Heart left ventricle (tissue), 16 donors: ENCODE data around the gene SLC22A23. TPM values are rescaled to one million over a fixed set of nuclear protein-coding genes. Genes with fewer than 3 reads are reported as not detected.

Source experiments
- ATAC-seq, 4 donors: fragments of 200-7000 bp; cut with Tn5 transposase; one replicate each; pipeline ENCODE4 v1.9.1; 2020 to 2022; ENCODE audit warnings: moderate library complexity in 4 of 4, mild to moderate bottlenecking in 3 of 4, moderate number of reproducible peaks in 1 of 4
- DNase-seq, 5 donors: peaks; one replicate each; pipeline ENCODE4 v3.0.0-alpha.2; 2020
- H3K27ac ChIP-seq, 12 donors: fragments of 200-600 bp; sonication (generic) in 4 of 12; one replicate each; pipeline versions ENCODE4 v1.5.0 to v1.8.0; 2016 to 2022; ENCODE audit warnings: mild to moderate bottlenecking in 2 of 12
- H3K27me3 ChIP-seq, 9 donors: fragments of 200-600 bp; sonication (generic) in 2 of 9; one replicate each; pipeline versions ENCODE4 v1.5.1 to v1.8.0; 2016 to 2022; ENCODE audit warnings: mild to moderate bottlenecking in 3 of 9
- H3K36me3 ChIP-seq, 9 donors: fragments of 200-600 bp; sonication (generic) in 2 of 9; one replicate each; pipeline versions ENCODE4 v1.5.0 to v1.8.0; 2018 to 2022; ENCODE audit warnings: mild to moderate bottlenecking in 2 of 9
- H3K4me1 ChIP-seq, 12 donors: fragments of 200-600 bp; sonication (generic) in 4 of 12; one replicate each; pipeline versions ENCODE4 v1.5.0 to v1.8.0; 2016 to 2022; ENCODE audit warnings: mild to moderate bottlenecking in 3 of 12
- H3K4me3 ChIP-seq, 12 donors: fragments of 200-600 bp; sonication (generic) in 4 of 12; one replicate each; pipeline versions ENCODE4 v1.5.0 to v1.8.0; 2017 to 2022; ENCODE audit warnings: mild to moderate bottlenecking in 9 of 12, moderate library complexity in 4 of 12
- H3K9me3 ChIP-seq, 12 donors: fragments of 200-600 bp; sonication (generic) in 4 of 12; one replicate each; pipeline versions ENCODE4 v1.5.0 to v1.8.0; 2016 to 2022; ENCODE audit warnings: mild to moderate bottlenecking in 1 of 12
- CTCF ChIP-seq, 12 donors: fragments of 200-600 bp; sonication (generic) in 4 of 12; IDR thresholded peaks; one replicate each; pipeline versions ENCODE4 v1.5.0 to v1.8.0; 2018 to 2022; ENCODE audit warnings: antibody characterized with exemption in 12 of 12, mild to moderate bottlenecking in 5 of 12
- POLR2A ChIP-seq, 2 donors: fragments of 450-650 bp; IDR thresholded peaks; one replicate each; pipeline ENCODE4 v1.6.1; 2017; ENCODE audit warnings: antibody characterized with exemption in 2 of 2, mild to moderate bottlenecking in 2 of 2, moderate library complexity in 2 of 2
- WGBS, 4 donors: extraction: QIAGEN DNeasy Blood & Tissue Kit in 2 of 4; methylation state at CpG; one replicate each; pipeline versions ENCODE4 v1.1.5 to v1.1.7; 2013 to 2018; 5-methylcytosine and 5-hydroxymethylcytosine counted together
- intact Hi-C, 10 donors: fragments of 100-400 bp; cut with DNase I; formaldehyde crosslinking; loops; one replicate each; pipeline versions ENCODE4 v1.11.1 to v1.14.2; 2022
- polyA plus RNA-seq, 2 donors: library from polyadenylated mRNA; stranded (reverse); fragments of 200-250 nt; gene quantifications; one replicate each; pipeline ENCODE4 v1.2.3, GENCODE V29; 2013
- total RNA-seq, 9 donors: library from RNA; depleted of rRNA in 2 of 9; stranded (reverse); fragments of >200 nt in 2 of 9; fragmentation: NEBNext Ultra II Directional in 3 of 9; extraction: Animal tissue kit (Norgen Biotek cat#: 25700) in 3 of 9; gene quantifications; one replicate each; pipeline versions ENCODE4 v1.1.0 to v1.2.4, GENCODE V29; 2016 to 2023
- donor health status: ischemic (EF 13 %, LVEDD 7.1; RV severe dilation, severe dysfunction).
- donor health status: healthy with polysubstance abuse.
- donor health status: DM: no; HTN: yes; CAD: no.
- donor health status: DM: no; HTN: no; CAD: no.
- donor health status: ischemic (EF 25% LVEDD 6.9; RV normal size, moderate dysfunction).
- donor health status: ischemic (EF 25% LVEDD 5.7; RV mildly dilated, moderate dysfunction).
- donor health status: healthy.
- donor health status: DM: yes; HTN: yes; CAD: no.
- donor health status: ischemic (EF 35%, LVEDD 5.7; RV mildly dilated, moderate dysfunction).
- donor health status: nonischemic (EF 11% LVEDD 7.7; RV severe dilation, severe dysfunction).
- donor health status: DM: yes; HTN: yes; CAD: no.
- donor health status: PGD.
- donor health status: ischemic (EF 29% LVEDD 5.4; RV normal size, mild dysfunction).
- donor health status: nonischemic (EF 23%, LVEDD 6.1; RV moderate dilation, normal function).

The SLC22A23 gene
- total and polyA plus RNA-seq, 11 donors = 2.9 to 12.4 (median 5.2) TPM

GRCh38 chr6:3429211-3429610 is 27.6 kb downstream of the SLC22A23 start:
- H3K27ac ChIP-seq = no peak overlapping the region
- 91 to 95% (median 93%) methylated on average over 3 of the region's 3 CpGs for WGBS, 4 donors
- intact Hi-C loops = no loop called here

GRCh38 chr6:3428700-3429099 is 28.1 kb downstream of the SLC22A23 start:
- Histone ChIP-seq H3K27me3 (no peaks in the 10 kb centered on the region), H3K4me3 (no peak overlapping the region), H3K27ac (no peak overlapping the region), H3K4me1 (peaks cover 0 to 16% (median 7%) of the 10 kb centered on the region in 12 donors), H3K9me3 (no peaks in the 10 kb centered on the region), H3K36me3 (no peaks in the 10 kb centered on the region)
- ATAC-seq (no peak), DNase-seq (no peak)
- WGBS, 4 donors = 68 to 91% (median 76%) methylated on average over 3 of the region's 3 CpGs
- no peak for TF ChIP-seq POLR2A (IDR thresholded peaks at IDR 0.05)
- TF ChIP-seq CTCF (IDR thresholded peaks at IDR 0.05) = no peak
- intact Hi-C loops = no loop called here

More at GRCh38 chr6:3429211-3429610, 27.6 kb downstream of the SLC22A23 start:
- H3K4me3 ChIP-seq = no peak overlapping the region
- H3K27me3 ChIP-seq = no peaks in the 10 kb centered on the region
- no peak for ATAC-seq
- peaks cover 0 to 16% (median 7%) of the 10 kb centered on the region in 12 donors for H3K4me1 ChIP-seq
- no peaks in the 10 kb centered on the region for H3K9me3 ChIP-seq
- TF ChIP-seq CTCF (IDR thresholded peaks at IDR 0.05) (no peak), POLR2A (IDR thresholded peaks at IDR 0.05) (no peak)
- DNase-seq = no peak
- no peaks in the 10 kb centered on the region for H3K36me3 ChIP-seq

- 94 to 99% (median 98%) methylated on average over 3 to 4 of the region's 4 CpGs for WGBS, 4 donors
- Histone ChIP-seq H3K27me3 (no peaks in the 10 kb centered on the region), H3K27ac (no peak overlapping the region), H3K4me3 (no peak overlapping the region), H3K9me3 (no peaks in the 10 kb centered on the region), H3K36me3 (no peaks in the 10 kb centered on the region), H3K4me1 (peaks cover 0 to 16% (median 7%) of the 10 kb centered on the region in 12 donors)
- no peak for TF ChIP-seq CTCF (IDR thresholded peaks at IDR 0.05)
- TF ChIP-seq POLR2A (IDR thresholded peaks at IDR 0.05) = no peak
- intact Hi-C loops = no loop called here
- ATAC-seq (no peak), DNase-seq (no peak)
These were observed 28.6 kb downstream of the SLC22A23 start for GRCh38 chr6:3428247-3428646.

- H3K9me3 ChIP-seq = no peaks in the 10 kb centered on the region
- peak in 3 of 5 donors; percentile 27 to 37 (median 32) for DNase-seq
- no peak overlapping the region for H3K27ac ChIP-seq
- TF ChIP-seq CTCF (IDR thresholded peaks at IDR 0.05) (no peak), POLR2A (IDR thresholded peaks at IDR 0.05) (no peak)
- intact Hi-C loops = no loop called here
- ATAC-seq = peak in 3 of 4 donors; percentile 56 to 61 (median 58)
- WGBS, 4 donors = 34 to 55% (median 37%) methylated on average over 10 of the region's 10 CpGs
- H3K36me3 ChIP-seq = no peaks in the 10 kb centered on the region
- H3K27me3 ChIP-seq = no peaks in the 10 kb centered on the region
- peaks cover 0 to 16% (median 7%) of the 10 kb centered on the region in 12 donors for H3K4me1 ChIP-seq
- H3K4me3 ChIP-seq = no peak overlapping the region
These were observed 29.2 kb downstream of the SLC22A23 start for GRCh38 chr6:3427687-3428085.
